Fibroblast of villous mesenchyme (primary cell): ENCODE results near the gene SLC25A45. TPM values are rescaled to one million over a fixed set of nuclear protein-coding genes. Genes with fewer than 3 reads are reported as not detected.
A peak's percentile ranks its signal among the peaks of the same experiment; 100 is the strongest.

ENCODE experiments used
- DNase-seq: peaks from one replicate; pipeline ENCODE4 v3.0.0-alpha.2; 2010; ENCODE audit warnings: low read depth
- H3K4me3 ChIP-seq: 2 replicates; pipeline ENCODE4 v1.5.1; 2011; ENCODE audit warnings: low read depth, mild to moderate bottlenecking, low read length
- total RNA-seq: library from RNA; depleted of rRNA; stranded (reverse); fragments of >200 nt; gene quantifications from 2 replicates; pipeline ENCODE4 v1.2.3, GENCODE V29; 2012
- TF ChIP-seq, protein P1 (sequence below): IDR thresholded peaks from 2 replicates; pipeline ENCODE4 v1.5.1; 2012; ENCODE audit warnings: low read depth, mild to moderate bottlenecking, low read length; ENCODE audit not compliant: insufficient read depth

The SLC25A45 gene
- total RNA-seq, 1 donor, result 1.7 TPM

DNA sequence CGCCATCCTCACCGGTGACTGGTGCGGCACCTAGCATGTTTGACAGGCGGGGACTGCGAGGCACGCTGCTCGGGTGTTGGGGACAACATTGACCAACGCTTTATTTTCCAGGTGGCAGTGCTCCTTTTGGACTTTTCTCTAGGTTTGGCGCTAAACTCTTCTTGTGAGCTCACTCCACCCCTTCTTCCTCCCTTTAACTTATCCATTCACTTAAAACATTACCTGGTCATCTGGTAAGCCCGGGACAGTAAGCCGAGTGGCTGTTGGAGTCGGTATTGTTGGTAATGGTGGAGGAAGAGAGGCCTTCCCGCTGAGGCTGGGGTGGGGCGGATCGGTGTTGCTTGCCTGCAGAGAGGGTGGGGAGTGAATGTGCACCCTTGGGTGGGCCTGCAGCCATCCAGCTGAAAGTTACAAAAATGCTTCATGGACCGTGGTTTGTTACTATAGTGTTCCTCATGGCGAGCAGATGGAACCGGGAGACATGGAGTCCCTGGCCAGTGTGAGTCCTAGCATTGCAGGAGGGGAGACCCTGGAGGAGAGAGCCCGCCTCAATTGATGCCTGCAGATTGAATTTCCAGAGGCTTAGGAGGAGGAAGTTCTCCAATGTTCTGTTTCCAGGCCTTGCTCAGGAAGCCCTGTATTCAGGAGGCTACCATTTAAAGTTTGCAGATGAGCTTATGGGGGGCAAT lies 41.2 kb upstream of the SLC25A45 start:
- peak overlapping the region; percentile 91 for H3K4me3 ChIP-seq
- no peak for DNase-seq
- TF ChIP-seq, protein P1, sequence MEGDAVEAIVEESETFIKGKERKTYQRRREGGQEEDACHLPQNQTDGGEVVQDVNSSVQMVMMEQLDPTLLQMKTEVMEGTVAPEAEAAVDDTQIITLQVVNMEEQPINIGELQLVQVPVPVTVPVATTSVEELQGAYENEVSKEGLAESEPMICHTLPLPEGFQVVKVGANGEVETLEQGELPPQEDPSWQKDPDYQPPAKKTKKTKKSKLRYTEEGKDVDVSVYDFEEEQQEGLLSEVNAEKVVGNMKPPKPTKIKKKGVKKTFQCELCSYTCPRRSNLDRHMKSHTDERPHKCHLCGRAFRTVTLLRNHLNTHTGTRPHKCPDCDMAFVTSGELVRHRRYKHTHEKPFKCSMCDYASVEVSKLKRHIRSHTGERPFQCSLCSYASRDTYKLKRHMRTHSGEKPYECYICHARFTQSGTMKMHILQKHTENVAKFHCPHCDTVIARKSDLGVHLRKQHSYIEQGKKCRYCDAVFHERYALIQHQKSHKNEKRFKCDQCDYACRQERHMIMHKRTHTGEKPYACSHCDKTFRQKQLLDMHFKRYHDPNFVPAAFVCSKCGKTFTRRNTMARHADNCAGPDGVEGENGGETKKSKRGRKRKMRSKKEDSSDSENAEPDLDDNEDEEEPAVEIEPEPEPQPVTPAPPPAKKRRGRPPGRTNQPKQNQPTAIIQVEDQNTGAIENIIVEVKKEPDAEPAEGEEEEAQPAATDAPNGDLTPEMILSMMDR, result no peak

DNA sequence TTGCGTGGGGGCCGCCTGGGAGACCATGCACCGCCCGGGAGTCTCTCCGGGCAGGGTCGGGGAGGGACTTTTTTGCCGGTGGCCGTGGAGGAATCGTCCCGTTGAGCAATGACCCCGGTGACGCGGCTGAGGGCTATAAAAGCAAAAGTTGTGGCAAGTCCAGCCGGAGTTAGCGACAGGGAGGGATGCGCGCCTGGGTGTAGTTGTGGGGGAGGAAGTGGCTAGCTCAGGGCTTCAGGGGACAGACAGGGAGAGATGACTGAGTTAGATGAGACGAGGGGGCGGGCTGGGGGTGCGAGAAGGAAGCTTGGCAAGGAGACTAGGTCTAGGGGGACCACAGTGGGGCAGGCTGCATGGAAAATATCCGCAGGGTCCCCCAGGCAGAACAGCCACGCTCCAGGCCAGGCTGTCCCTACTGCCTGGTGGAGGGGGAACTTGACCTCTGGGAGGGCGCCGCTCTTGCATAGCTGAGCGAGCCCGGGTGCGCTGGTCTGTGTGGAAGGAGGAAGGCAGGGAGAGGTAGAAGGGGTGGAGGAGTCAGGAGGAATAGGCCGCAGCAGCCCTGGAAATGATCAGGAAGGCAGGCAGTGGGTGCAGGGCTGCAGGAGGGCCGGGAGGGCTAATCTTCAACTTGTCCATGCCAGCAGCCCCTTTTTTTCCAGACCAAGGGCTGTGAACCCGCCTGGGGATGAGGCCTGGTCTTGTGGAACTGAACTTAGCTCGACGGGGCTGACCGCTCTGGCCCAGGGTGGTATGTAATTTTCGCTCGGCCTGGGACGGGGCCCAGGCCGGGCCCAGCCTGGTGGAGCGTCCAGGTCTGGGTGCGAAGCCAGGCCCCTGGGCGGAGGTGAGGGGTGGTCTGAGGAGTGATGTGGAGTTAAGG lies 40.4 kb upstream of the SLC25A45 start, which contains the start of gene NEAT1:
NEAT1 (plus strand) TSS at position 166 of the 883 bp plus-strand sequence.
- peak within 1 kb of the TSS; percentile 91 for H3K4me3 ChIP-seq
- peak; percentile 97 for DNase-seq
- TF ChIP-seq, protein P1, result no peak

- TF ChIP-seq, protein P1, result no peak
- peak; percentile 99 for DNase-seq
- H3K4me3 ChIP-seq, result peak overlapping the region; percentile 91
Observed at GRCh38 chr11:65421794-65422632, 39.6 kb upstream of the SLC25A45 start.

DNA sequence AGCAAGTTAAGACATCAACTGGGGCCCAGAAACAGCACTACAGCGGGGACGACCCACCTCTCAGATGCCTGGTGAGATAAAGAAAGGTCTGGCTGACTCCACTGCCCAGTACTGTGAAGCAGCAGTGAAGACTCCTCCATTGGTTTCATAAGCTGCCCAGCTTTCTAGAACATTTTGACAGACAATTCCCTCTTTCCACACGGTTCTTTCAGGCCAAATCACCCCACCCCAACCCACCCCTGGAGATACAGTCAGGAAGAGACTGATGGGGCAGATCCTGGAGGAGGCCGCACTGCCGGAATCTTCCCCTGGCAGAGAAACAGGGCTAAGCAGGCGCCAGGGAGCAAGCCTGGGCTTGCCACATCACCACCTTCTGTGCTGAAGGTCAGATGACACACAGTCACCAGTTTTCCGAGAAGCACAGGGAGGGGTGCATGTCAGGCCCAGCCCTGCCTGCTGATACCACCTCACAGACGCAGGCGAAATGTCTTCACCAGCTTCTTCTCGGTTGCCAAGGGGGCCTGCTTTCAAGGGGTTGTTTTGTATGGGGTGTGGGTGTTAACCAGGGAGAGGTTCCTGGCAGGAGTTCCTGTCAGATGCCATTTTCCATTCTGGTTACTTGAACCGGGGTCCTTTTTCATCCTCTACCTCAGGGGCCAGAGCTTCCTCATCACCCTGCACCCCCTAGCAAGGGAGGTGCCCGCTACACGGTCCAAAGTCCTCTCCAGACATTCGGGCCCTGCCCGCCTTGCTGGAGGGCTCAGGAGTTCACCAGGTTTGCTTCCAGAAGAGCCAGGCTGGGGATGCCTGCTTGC lies 38.7 kb upstream of the SLC25A45 start:
- peak overlapping the region; percentile 69 for H3K4me3 ChIP-seq
- DNase-seq, result peak; percentile 100
- TF ChIP-seq, protein P1, result no peak

- TF ChIP-seq, protein P1, result no peak
- H3K4me3 ChIP-seq, result peak overlapping the region; percentile 69
- no peak for DNase-seq
Observed at GRCh38 chr11:65420506-65420905, 38.1 kb upstream of the SLC25A45 start.
